IMR-90 (cell line): ENCODE measurements around the gene ZBED1. TPM values are rescaled to one million over a fixed set of nuclear protein-coding genes. Genes with fewer than 3 reads are reported as not detected.

Experiments
- ATAC-seq: fragments of 200-7000 bp; cut with Tn5 transposase; 2 replicates; pipeline ENCODE4 v1.9.1; 2020; ENCODE audit warnings: low read depth, mild to moderate bottlenecking, moderate library complexity
- BruUV-seq: library from RNA; stranded (reverse); fragments of 400-500 nt; replicated peaks from 2 replicates; lab custom pipeline; 2021; lab: Mats Ljungman, UMichigan
- CTCF ChIA-PET: fragments of 300-600 bp; formaldehyde crosslinking; extraction: SDS; loops from one replicate; lab custom pipeline; 2021; ENCODE audit warnings: antibody characterized with exemption; lab: Yijun Ruan, JAX
- POLR2A ChIA-PET: fragments of 300-600 bp; sonication (Branson Sonifier 250); formaldehyde crosslinking; loops from one replicate; lab custom pipeline; 2022; ENCODE audit warnings: antibody characterized with exemption; ENCODE audit not compliant: unreplicated experiment; lab: Charles Lee
- DNase-seq: peaks from one replicate; pipeline ENCODE4 v3.0.0; 2013
- H2AFZ ChIP-seq: replicated peaks from 2 replicates; pipeline ENCODE3; 2013; ENCODE audit warnings: low read length, mild to moderate bottlenecking; ENCODE audit not compliant: poor library complexity
- H2AK5ac ChIP-seq: 2 replicates; pipeline ENCODE4 v1.6.1; 2013; ENCODE audit warnings: low read depth, low read length, inconsistent platforms
- H2AK9ac ChIP-seq: replicated peaks from 2 replicates; pipeline ENCODE3; 2013; ENCODE audit warnings: mild to moderate bottlenecking, low read depth, low read length, moderate library complexity; ENCODE audit not compliant: poor library complexity
- H2BK120ac ChIP-seq: 2 replicates; pipeline ENCODE4 v1.6.1; 2013; ENCODE audit warnings: low read depth, low read length, inconsistent platforms
- H2BK15ac ChIP-seq: 3 replicates; pipeline ENCODE4 v1.6.1; 2013; ENCODE audit warnings: low read depth, low read length, inconsistent platforms
- H2BK20ac ChIP-seq: 2 replicates; pipeline ENCODE4 v1.6.1; 2013; ENCODE audit warnings: low read depth, mild to moderate bottlenecking, inconsistent platforms, low read length, moderate library complexity
- H2BK5ac ChIP-seq: 2 replicates; pipeline ENCODE4 v1.6.1; 2013; ENCODE audit warnings: mild to moderate bottlenecking, low read depth, low read length, inconsistent platforms; ENCODE audit not compliant: poor library complexity, severe bottlenecking
- H3K14ac ChIP-seq: replicated peaks from 2 replicates; pipeline ENCODE4 v1.6.1; 2013; ENCODE audit warnings: low read depth, low read length, inconsistent platforms
- H3K18ac ChIP-seq: 2 replicates; pipeline ENCODE4 v1.6.1; 2013; ENCODE audit warnings: low read depth, low read length, control low read depth
- H3K23ac ChIP-seq: 2 replicates; pipeline ENCODE4 v1.6.1; 2013; ENCODE audit warnings: low read depth, low read length, inconsistent platforms
- H3K27ac ChIP-seq: 2 replicates; pipeline ENCODE4 v1.5.1; 2013; ENCODE audit warnings: mild to moderate bottlenecking, control low read depth, low read length; ENCODE audit not compliant: insufficient read depth
- H3K27me3 ChIP-seq: 2 replicates; pipeline ENCODE4 v1.6.1; 2013; ENCODE audit warnings: low read length; ENCODE audit not compliant: control insufficient read depth, insufficient read depth
- H3K36me3 ChIP-seq: 2 replicates; pipeline ENCODE4 v1.6.1; 2013; ENCODE audit warnings: low read length, mixed read lengths; ENCODE audit not compliant: control insufficient read depth, insufficient read depth
- H3K4ac ChIP-seq: 2 replicates; pipeline ENCODE4 v1.6.1; 2013; ENCODE audit warnings: low read depth, low read length, inconsistent platforms
- H3K4me1 ChIP-seq: 2 replicates; pipeline ENCODE4 v1.6.1; 2013; ENCODE audit warnings: low read length, mixed read lengths; ENCODE audit not compliant: control insufficient read depth, insufficient read depth
- H3K4me2 ChIP-seq: 2 replicates; pipeline ENCODE4 v1.6.1; 2013; ENCODE audit warnings: low read depth, mild to moderate bottlenecking, control low read depth, low read length, moderate library complexity
- H3K4me3 ChIP-seq: 2 replicates; pipeline ENCODE4 v1.5.1; 2013; ENCODE audit warnings: low read depth, mild to moderate bottlenecking, control low read depth, low read length, moderate library complexity; ENCODE audit not compliant: insufficient read depth
- H3K56ac ChIP-seq: 2 replicates; pipeline ENCODE4 v1.6.1; 2013; ENCODE audit warnings: low read length, inconsistent platforms; ENCODE audit not compliant: insufficient read depth; ENCODE audit errors: extremely low read depth
- H3K79me1 ChIP-seq, 2 experiments: 2 replicates each; pipeline ENCODE4 v1.6.1; 2013; ENCODE audit warnings: low read length in 2 of 2, inconsistent platforms in 1 of 2, low read depth in 1 of 2
- H3K9ac ChIP-seq: 2 replicates; pipeline ENCODE4 v1.6.1; 2013; ENCODE audit warnings: low read depth, low read length, control low read depth
- H3K9me1 ChIP-seq: 2 replicates; pipeline ENCODE4 v1.6.1; 2013; ENCODE audit warnings: low read length, inconsistent platforms; ENCODE audit not compliant: insufficient read depth
- H3K9me3 ChIP-seq: 2 replicates; pipeline ENCODE4 v1.6.1; 2013; ENCODE audit warnings: low read length; ENCODE audit not compliant: control insufficient read depth, insufficient read depth
- H4K20me1 ChIP-seq: 2 replicates; pipeline ENCODE4 v1.6.1; 2013; ENCODE audit warnings: low read length, inconsistent platforms; ENCODE audit not compliant: insufficient read depth
- H4K5ac ChIP-seq: 2 replicates; pipeline ENCODE4 v1.6.1; 2013; ENCODE audit warnings: mild to moderate bottlenecking, low read depth, low read length, control low read depth
- H4K8ac ChIP-seq, 2 experiments: 2 replicates each; pipeline ENCODE4 v1.6.1; 2013; ENCODE audit warnings: low read depth in 2 of 2, low read length in 2 of 2, control low read depth in 1 of 2, inconsistent platforms in 1 of 2
- H4K91ac ChIP-seq: 2 replicates; pipeline ENCODE4 v1.6.1; 2013; ENCODE audit warnings: low read depth, low read length, inconsistent platforms; ENCODE audit not compliant: insufficient read depth
- CEBPB ChIP-seq: IDR thresholded peaks from 2 replicates; pipeline ENCODE4 v1.6.1; 2012; ENCODE audit warnings: low read depth, low read length, improper control_type of control experiment
- ELK1 ChIP-seq: fragments of 150-350 bp; IDR thresholded peaks from 2 replicates; pipeline ENCODE4 v1.6.1; 2016; ENCODE audit warnings: low read depth, mild to moderate bottlenecking, low read length, moderate library complexity, borderline replicate concordance
- FOS ChIP-seq: fragments of 150-350 bp; IDR thresholded peaks from 2 replicates; pipeline ENCODE4 v1.6.1; 2016; ENCODE audit warnings: low read depth, low read length
- MXI1 ChIP-seq: IDR thresholded peaks from 2 replicates; pipeline ENCODE4 v1.6.1; 2012; ENCODE audit warnings: low read depth, mild to moderate bottlenecking, low read length, moderate library complexity, borderline replicate concordance
- RCOR1 ChIP-seq: IDR thresholded peaks from 2 replicates; pipeline ENCODE4 v1.6.1; 2012; ENCODE audit warnings: mild to moderate bottlenecking, low read length, improper control_type of control experiment; ENCODE audit not compliant: insufficient replicate concordance
- WGBS, 2 experiments: methylation state at CpG; one replicate each; pipeline versions ENCODE4 v1.1.5 to v1.1.7; 2013; ENCODE audit warnings: missing lambda C conversion rate in 2 of 2; ENCODE audit not compliant: insufficient read length in 1 of 2; ENCODE audit errors: extremely low coverage in 2 of 2; 5-methylcytosine and 5-hydroxymethylcytosine counted together
- dilution Hi-C: fragments of 300-500 bp; cut with HindIII; formaldehyde crosslinking; loops from one replicate; pipeline ENCODE4 v1.14.3; 2018; ENCODE audit warnings: low sequenced_read_pairs; ENCODE audit not compliant: unreplicated experiment
- in situ Hi-C: fragments of 300-500 bp; cut with MboI; formaldehyde crosslinking; loops from 3 replicates; pipeline ENCODE4 v1.14.3; 2019; ENCODE audit warnings: low sequenced_read_pairs, inconsistent platforms, mixed read lengths
- intact Hi-C: fragments of 100-400 bp; cut with micrococcal nuclease; formaldehyde crosslinking; loops from 2 replicates; pipeline ENCODE4 v1.10.0; 2022
- polyA plus RNA-seq, 3 experiments: library from polyadenylated mRNA; depleted of rRNA; stranded (reverse); fragments of >200 nt; gene quantifications; 2 replicates each; pipeline ENCODE4 v1.2.3, GENCODE V29; 2012; ENCODE audit warnings: low replicate concordance in 1 of 3
- total RNA-seq: library from RNA; depleted of rRNA; stranded (reverse); fragments of >200 nt; gene quantifications from 2 replicates; pipeline ENCODE4 v1.2.3, GENCODE V29; 2012
- TF ChIP-seq, protein P1 (sequence below): conservative IDR thresholded peaks from 2 replicates; pipeline ENCODE4 v1.5.1; 2012; ENCODE audit warnings: mild to moderate bottlenecking, low read depth, low read length, improper control_type of control experiment

The ZBED1 gene
- total and polyA plus RNA-seq, 2 of the 4 experiments (the other 2 are of a cell fraction): 13.1 to 21.5 TPM

DNA sequence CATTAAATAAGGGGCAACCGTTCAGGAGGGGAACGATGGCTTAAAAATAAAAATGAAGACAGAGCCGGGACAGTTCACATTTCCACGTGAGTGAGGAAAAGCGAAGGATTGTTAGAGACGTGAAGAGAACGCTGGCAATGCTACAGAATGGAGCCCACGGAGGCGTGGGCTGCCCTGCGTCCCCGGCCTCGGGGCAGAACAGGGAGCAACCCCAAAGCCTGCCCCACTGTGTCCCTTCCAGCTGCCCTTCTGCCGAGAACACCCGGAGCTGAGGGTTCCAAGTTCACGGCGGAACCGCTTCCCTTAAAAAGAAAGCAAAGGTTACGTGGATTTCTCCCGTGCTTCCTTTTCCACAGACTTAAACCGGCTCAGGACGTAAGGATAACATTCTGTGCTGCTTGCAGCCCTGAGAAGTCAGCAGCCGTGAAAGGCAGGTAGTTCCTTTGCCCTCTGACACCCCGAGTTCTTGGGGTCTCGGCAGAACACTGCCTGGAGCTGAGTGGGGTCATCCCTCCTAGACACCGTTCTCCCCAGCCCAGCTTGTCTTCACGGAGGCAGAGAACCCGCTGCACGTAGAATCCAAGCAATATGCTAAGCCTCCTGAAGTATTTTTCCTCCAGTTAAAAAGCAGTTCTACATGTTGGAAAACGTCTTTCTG lies 14.2 kb downstream of the ZBED1 start:
- no peak overlapping the region for H2AK9ac ChIP-seq
- H3K56ac ChIP-seq: no peak overlapping the region
- no peak overlapping the region for H3K18ac ChIP-seq
- no peaks in the 10 kb centered on the region for H3K27me3 ChIP-seq
- no peak overlapping the region for H4K91ac ChIP-seq
- dilution Hi-C loops: no loop called here
- no peak overlapping the region for H2BK15ac ChIP-seq
- peaks cover 45% of the 10 kb centered on the region for H3K36me3 ChIP-seq
- H3K4ac ChIP-seq: no peak overlapping the region
- no peak overlapping the region for H2AFZ ChIP-seq
- no peaks in the 10 kb centered on the region for H3K9me3 ChIP-seq
- intact Hi-C loops: no loop called here
- H3K14ac ChIP-seq: no peak overlapping the region
- peaks cover 8% of the 10 kb centered on the region for H4K20me1 ChIP-seq
- H3K79me1 ChIP-seq: peaks cover 14 to 64% of the 10 kb centered on the region in 2 experiments
- peaks cover 3% of the 10 kb centered on the region for H3K9me1 ChIP-seq
- no peak overlapping the region for H3K27ac ChIP-seq
- BruUV-seq: no TSS peak
- no peak overlapping the region for H2BK20ac ChIP-seq
- H2AK5ac ChIP-seq: no peak overlapping the region
- DNase-seq: no peak
- ATAC-seq: no peak
- ChIA-PET POLR2A (no interaction called here), CTCF (no interaction called here)
- H4K8ac ChIP-seq: no peak overlapping the region
- H3K4me3 ChIP-seq: no peak overlapping the region
- no peak overlapping the region for H4K5ac ChIP-seq
- in situ Hi-C loops: no loop called here
- WGBS, 2 experiments: 96% methylated on average over 16 of the region's 29 CpGs; no CpG with 5 or more reads in 1 of the 2 experiments
- H3K23ac ChIP-seq: no peak overlapping the region
- H2BK5ac ChIP-seq: no peak overlapping the region
- no peak overlapping the region for H3K9ac ChIP-seq
- TF ChIP-seq CEBPB (no peak), FOS (no peak), ELK1 (no peak), MXI1 (no peak), RCOR1 (no peak)
- TF ChIP-seq, protein P1, sequence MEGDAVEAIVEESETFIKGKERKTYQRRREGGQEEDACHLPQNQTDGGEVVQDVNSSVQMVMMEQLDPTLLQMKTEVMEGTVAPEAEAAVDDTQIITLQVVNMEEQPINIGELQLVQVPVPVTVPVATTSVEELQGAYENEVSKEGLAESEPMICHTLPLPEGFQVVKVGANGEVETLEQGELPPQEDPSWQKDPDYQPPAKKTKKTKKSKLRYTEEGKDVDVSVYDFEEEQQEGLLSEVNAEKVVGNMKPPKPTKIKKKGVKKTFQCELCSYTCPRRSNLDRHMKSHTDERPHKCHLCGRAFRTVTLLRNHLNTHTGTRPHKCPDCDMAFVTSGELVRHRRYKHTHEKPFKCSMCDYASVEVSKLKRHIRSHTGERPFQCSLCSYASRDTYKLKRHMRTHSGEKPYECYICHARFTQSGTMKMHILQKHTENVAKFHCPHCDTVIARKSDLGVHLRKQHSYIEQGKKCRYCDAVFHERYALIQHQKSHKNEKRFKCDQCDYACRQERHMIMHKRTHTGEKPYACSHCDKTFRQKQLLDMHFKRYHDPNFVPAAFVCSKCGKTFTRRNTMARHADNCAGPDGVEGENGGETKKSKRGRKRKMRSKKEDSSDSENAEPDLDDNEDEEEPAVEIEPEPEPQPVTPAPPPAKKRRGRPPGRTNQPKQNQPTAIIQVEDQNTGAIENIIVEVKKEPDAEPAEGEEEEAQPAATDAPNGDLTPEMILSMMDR: no peak
- H3K4me2 ChIP-seq: no peak overlapping the region
- peaks cover 14% of the 10 kb centered on the region for H3K4me1 ChIP-seq
- H2BK120ac ChIP-seq: no peak overlapping the region
